MM.1S (cell line): ENCODE measurements around the gene TLCD1.

Experiments used
- DNase-seq: peaks from one replicate; pipeline ENCODE4 v3.0.0-alpha.2; 2015
- H2AFZ ChIP-seq: fragments of 300-600 bp; sonication (generic); 2 replicates; pipeline ENCODE4 v1.6.0; 2016; ENCODE audit warnings: antibody characterized with exemption, low read length
- H3F3A ChIP-seq: fragments of 300-600 bp; sonication (generic); 2 replicates; pipeline ENCODE4 v1.6.1; 2016; ENCODE audit warnings: mild to moderate bottlenecking, antibody characterized with exemption, low read length, moderate library complexity, mixed read lengths; ENCODE audit not compliant: insufficient read depth
- H3K27ac ChIP-seq: fragments of 300-600 bp; sonication (generic); 2 replicates; pipeline ENCODE4 v1.5.1; 2016; ENCODE audit warnings: mild to moderate bottlenecking, low read length
- H3K27me3 ChIP-seq: fragments of 300-600 bp; sonication (generic); replicated peaks from 2 replicates; pipeline ENCODE4 v1.6.0; 2016; ENCODE audit warnings: low read length; ENCODE audit not compliant: insufficient read depth
- H3K36me3 ChIP-seq: fragments of 300-600 bp; sonication (generic); replicated peaks from 2 replicates; pipeline ENCODE4 v1.6.1; 2016; ENCODE audit warnings: mild to moderate bottlenecking, low read length, mixed read lengths; ENCODE audit not compliant: insufficient read depth
- H3K4me1 ChIP-seq: fragments of 300-600 bp; sonication (generic); 2 replicates; pipeline ENCODE4 v1.6.1; 2016; ENCODE audit warnings: low read length, mixed read lengths
- H3K4me2 ChIP-seq: fragments of 300-600 bp; sonication (generic); 2 replicates; pipeline ENCODE4 v1.6.0; 2016; ENCODE audit warnings: low read depth, low read length
- H3K4me3 ChIP-seq: fragments of 300-600 bp; sonication (generic); 2 replicates; pipeline ENCODE4 v1.5.1; 2016; ENCODE audit warnings: low read length, mixed read lengths
- H3K79me2 ChIP-seq: fragments of 300-600 bp; sonication (generic); 2 replicates; pipeline ENCODE4 v1.6.1; 2016; ENCODE audit warnings: mixed run types, low read length, mixed read lengths
- H3K9ac ChIP-seq: fragments of 300-600 bp; sonication (generic); 2 replicates; pipeline ENCODE4 v1.6.1; 2016; ENCODE audit warnings: low read length, mixed read lengths
- H3K9me2 ChIP-seq: fragments of 300-600 bp; sonication (generic); replicated peaks from 2 replicates; pipeline ENCODE4 v1.6.1; 2016; ENCODE audit warnings: mild to moderate bottlenecking, low read length, mixed read lengths; ENCODE audit not compliant: insufficient read depth
- H3K9me3 ChIP-seq: fragments of 300-600 bp; sonication (generic); replicated peaks from 2 replicates; pipeline ENCODE4 v1.6.1; 2016; ENCODE audit warnings: mild to moderate bottlenecking, low read length, mixed read lengths; ENCODE audit not compliant: insufficient read depth
- H4K20me1 ChIP-seq: fragments of 300-600 bp; sonication (generic); 2 replicates; pipeline ENCODE4 v1.6.1; 2016; ENCODE audit warnings: mild to moderate bottlenecking, low read length, moderate library complexity, mixed read lengths; ENCODE audit not compliant: insufficient read depth
- EZH2 ChIP-seq: fragments of 300-600 bp; sonication (generic); optimal IDR thresholded peaks from 2 replicates; pipeline ENCODE3; 2017; ENCODE audit warnings: low read depth, mild to moderate bottlenecking, antibody characterized with exemption, low read length, mixed read lengths
- EZH2phosphoT487 ChIP-seq: fragments of 300-600 bp; sonication (generic); IDR thresholded peaks from 2 replicates; pipeline ENCODE4 v1.6.1; 2018; ENCODE audit warnings: antibody characterized with exemption, low read length
- TF ChIP-seq, protein P1 (sequence below): fragments of 300-600 bp; sonication (generic); IDR thresholded peaks from 2 replicates; pipeline ENCODE4 v1.5.1; 2016; ENCODE audit warnings: antibody characterized with exemption, low read length, mixed read lengths

Gene TLCD1

DNA sequence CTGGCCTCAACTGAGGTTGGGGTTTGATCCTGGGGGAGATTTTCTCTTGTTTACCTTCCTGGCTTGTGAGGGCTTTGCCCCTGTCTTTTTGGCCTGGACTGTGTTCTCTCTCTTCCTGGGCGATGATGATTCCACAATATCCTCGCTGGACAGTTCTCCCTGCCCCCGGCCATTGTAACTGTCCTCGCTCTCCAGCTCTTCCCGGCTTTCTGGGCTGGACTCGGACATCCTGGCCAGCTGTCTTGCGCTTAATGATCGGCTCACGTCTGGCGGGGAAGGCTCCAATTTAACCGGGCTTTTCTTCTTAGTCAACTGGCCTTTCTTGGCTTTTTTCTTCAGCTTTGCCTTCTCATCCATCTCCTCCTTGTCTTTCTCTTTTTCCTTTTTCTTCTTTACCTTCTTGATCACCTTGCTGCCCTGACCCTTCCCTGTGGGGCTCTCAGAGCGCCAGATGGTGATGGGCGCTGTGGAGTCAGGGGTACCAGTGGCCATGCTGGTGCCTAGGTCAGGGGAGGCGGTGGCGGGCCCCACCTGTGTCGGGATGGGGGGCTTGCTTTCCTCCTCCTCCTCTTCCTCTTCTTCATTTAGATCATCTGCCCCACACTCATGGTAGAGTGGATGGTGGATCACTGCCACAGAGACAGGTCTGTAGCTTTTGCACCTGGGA lies 22.3 kb downstream of the TLCD1 start:
- Histone ChIP-seq H3K27me3 (no peaks in the 10 kb centered on the region), H3K4me1 (no peaks in the 10 kb centered on the region), H3K9ac (no peak overlapping the region), H3K4me3 (no peak overlapping the region), H3K9me2 (no peaks in the 10 kb centered on the region), H3K36me3 (peaks cover 9% of the 10 kb centered on the region), H3K4me2 (no peak overlapping the region), H2AFZ (no peak overlapping the region), H3K27ac (no peak overlapping the region), H3K9me3 (no peaks in the 10 kb centered on the region), H4K20me1 (no peaks in the 10 kb centered on the region), H3F3A (no peaks in the 10 kb centered on the region), H3K79me2 (no peaks in the 10 kb centered on the region)
- DNase-seq = no peak
- TF ChIP-seq EZH2 (no peak), EZH2phosphoT487 (no peak)
- TF ChIP-seq, protein P1, sequence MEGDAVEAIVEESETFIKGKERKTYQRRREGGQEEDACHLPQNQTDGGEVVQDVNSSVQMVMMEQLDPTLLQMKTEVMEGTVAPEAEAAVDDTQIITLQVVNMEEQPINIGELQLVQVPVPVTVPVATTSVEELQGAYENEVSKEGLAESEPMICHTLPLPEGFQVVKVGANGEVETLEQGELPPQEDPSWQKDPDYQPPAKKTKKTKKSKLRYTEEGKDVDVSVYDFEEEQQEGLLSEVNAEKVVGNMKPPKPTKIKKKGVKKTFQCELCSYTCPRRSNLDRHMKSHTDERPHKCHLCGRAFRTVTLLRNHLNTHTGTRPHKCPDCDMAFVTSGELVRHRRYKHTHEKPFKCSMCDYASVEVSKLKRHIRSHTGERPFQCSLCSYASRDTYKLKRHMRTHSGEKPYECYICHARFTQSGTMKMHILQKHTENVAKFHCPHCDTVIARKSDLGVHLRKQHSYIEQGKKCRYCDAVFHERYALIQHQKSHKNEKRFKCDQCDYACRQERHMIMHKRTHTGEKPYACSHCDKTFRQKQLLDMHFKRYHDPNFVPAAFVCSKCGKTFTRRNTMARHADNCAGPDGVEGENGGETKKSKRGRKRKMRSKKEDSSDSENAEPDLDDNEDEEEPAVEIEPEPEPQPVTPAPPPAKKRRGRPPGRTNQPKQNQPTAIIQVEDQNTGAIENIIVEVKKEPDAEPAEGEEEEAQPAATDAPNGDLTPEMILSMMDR = no peak

DNA sequence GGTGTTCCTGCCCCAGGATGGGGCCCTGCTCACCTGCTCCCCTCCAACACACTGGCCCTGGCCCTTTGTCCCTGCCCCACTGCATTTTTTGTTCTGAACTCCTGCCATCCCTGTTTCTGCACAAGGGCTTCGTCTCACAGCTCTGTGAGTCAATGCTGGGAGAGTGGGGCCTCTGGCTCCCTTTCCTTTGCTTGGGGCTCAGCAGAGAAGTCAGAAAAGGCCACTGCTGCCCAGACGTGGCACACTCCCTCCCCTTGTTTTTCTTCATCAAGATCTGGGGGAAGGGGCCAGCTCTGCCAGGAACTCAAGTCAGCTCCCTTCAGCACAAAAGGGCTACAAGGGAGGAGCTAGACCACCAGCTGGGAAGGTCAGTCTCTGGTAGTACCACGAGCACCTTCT lies 23.3 kb downstream of the TLCD1 start:
- Histone ChIP-seq H3K79me2 (no peaks in the 10 kb centered on the region), H3K4me3 (no peak overlapping the region), H2AFZ (no peak overlapping the region), H3K9me3 (no peaks in the 10 kb centered on the region), H3K9ac (no peak overlapping the region), H3K4me1 (no peaks in the 10 kb centered on the region), H3K27me3 (no peaks in the 10 kb centered on the region), H3F3A (no peaks in the 10 kb centered on the region), H4K20me1 (no peaks in the 10 kb centered on the region), H3K27ac (no peak overlapping the region), H3K4me2 (no peak overlapping the region), H3K36me3 (peaks cover 9% of the 10 kb centered on the region), H3K9me2 (no peaks in the 10 kb centered on the region)
- TF ChIP-seq, protein P1 = no peak
- no peak for TF ChIP-seq EZH2phosphoT487
- TF ChIP-seq EZH2 = no peak
- DNase-seq = no peak

DNA sequence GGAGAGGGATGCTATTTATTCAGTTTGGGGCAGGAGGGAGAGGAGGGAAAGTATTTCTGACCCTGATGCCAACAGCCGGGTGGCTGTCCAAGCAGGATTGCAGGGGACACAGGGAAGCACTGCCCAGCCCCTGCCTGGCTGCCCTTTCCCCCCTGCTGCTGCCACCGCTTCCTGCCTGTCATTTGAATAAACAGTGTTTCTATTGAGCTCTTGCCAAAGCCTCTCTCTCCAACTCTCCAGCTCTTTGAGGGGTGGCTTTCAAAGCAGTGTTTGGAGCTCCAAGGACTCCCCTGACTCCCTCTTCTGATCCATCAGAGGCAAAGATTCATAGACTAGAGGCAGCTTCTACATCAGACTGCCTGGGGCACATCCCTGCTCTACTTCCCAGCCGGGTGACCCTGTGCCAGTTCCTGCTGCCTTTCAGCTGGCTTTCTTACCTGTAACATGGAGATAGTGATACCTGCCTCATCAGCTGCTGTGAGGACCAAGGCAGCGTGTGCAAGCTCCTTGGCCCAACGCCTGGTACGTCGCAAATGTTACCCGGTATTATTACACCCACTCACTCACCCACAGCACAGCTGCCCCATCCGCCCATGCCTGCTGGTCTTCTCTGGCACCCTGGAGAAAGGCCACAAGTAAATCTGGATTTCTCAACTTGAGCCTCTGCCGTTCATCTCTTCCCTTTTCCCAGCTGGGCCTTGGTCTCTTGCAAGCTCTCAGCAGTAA lies 23.8 kb downstream of the TLCD1 start:
- no peaks in the 10 kb centered on the region for H4K20me1 ChIP-seq
- no peaks in the 10 kb centered on the region for H3K9me3 ChIP-seq
- H3K9me2 ChIP-seq = no peaks in the 10 kb centered on the region
- TF ChIP-seq EZH2phosphoT487 (no peak), EZH2 (no peak)
- TF ChIP-seq, protein P1 = no peak
- no peak overlapping the region for H3K9ac ChIP-seq
- no peaks in the 10 kb centered on the region for H3K27me3 ChIP-seq
- no peaks in the 10 kb centered on the region for H3F3A ChIP-seq
- peaks cover 9% of the 10 kb centered on the region for H3K36me3 ChIP-seq
- no peaks in the 10 kb centered on the region for H3K4me1 ChIP-seq
- no peak overlapping the region for H3K4me3 ChIP-seq
- no peak overlapping the region for H2AFZ ChIP-seq
- no peak overlapping the region for H3K4me2 ChIP-seq
- no peak for DNase-seq
- H3K79me2 ChIP-seq = no peaks in the 10 kb centered on the region
- H3K27ac ChIP-seq = no peak overlapping the region
